Glomerular visceral epithelial cell (primary cell): Measurements from ENCODE around the gene PAMR1.

Source experiments
- DNase-seq: peaks from one replicate; pipeline ENCODE4 v3.0.0-alpha.2; 2016; ENCODE audit errors: extremely low spot score

The PAMR1 gene

GRCh38 chr11:35494957-35495490 is 30.4 kb downstream of the PAMR1 start:
- no peak for DNase-seq

- DNase-seq: peak; percentile 65
Measured at GRCh38 chr11:35491231-35491871, 34.1 kb downstream of the PAMR1 start.

- DNase-seq: no peak
Measured at GRCh38 chr11:35488117-35488516, 37.3 kb downstream of the PAMR1 start.

- peak; percentile 9 for DNase-seq
Measured at GRCh38 chr11:35487532-35488078, 37.8 kb downstream of the PAMR1 start.

- DNase-seq: no peak
Measured at GRCh38 chr11:35486934-35487333, 38.5 kb downstream of the PAMR1 start.

GRCh38 chr11:35486446-35486845 is 39.0 kb downstream of the PAMR1 start:
- DNase-seq: no peak

GRCh38 chr11:35485656-35486322 is 39.6 kb downstream of the PAMR1 start:
- peak; percentile 78 for DNase-seq

- DNase-seq: no peak
Measured at GRCh38 chr11:35484435-35484834, 41.0 kb downstream of the PAMR1 start.

GRCh38 chr11:35483131-35483820 is 42.1 kb downstream of the PAMR1 start:
- DNase-seq: peak; percentile 7

- no peak for DNase-seq
Measured at GRCh38 chr11:35479731-35480130, 45.7 kb downstream of the PAMR1 start.

GRCh38 chr11:35478471-35479091 is 46.8 kb downstream of the PAMR1 start:
- DNase-seq: no peak

- no peak for DNase-seq
Measured at GRCh38 chr11:35477901-35478300, 47.5 kb downstream of the PAMR1 start.

- DNase-seq: no peak
Measured at GRCh38 chr11:35474688-35475087, 50.7 kb downstream of the PAMR1 start.

- DNase-seq: no peak
Measured at GRCh38 chr11:35473795-35474374, 51.5 kb downstream of the PAMR1 start.

GRCh38 chr11:35470616-35471015 is 54.8 kb downstream of the PAMR1 start:
- no peak for DNase-seq

- no peak for DNase-seq
Measured at GRCh38 chr11:35466058-35466457, 59.4 kb downstream of the PAMR1 start.

GRCh38 chr11:35464308-35464707 is 61.1 kb downstream of the PAMR1 start:
- peak; percentile 24 for DNase-seq

- DNase-seq: no peak
Measured at GRCh38 chr11:35463331-35463751, 62.1 kb downstream of the PAMR1 start.

GRCh38 chr11:35461917-35462538 is 63.4 kb downstream of the PAMR1 start:
- no peak for DNase-seq

- DNase-seq: no peak
Measured at GRCh38 chr11:35459489-35459888, 65.9 kb downstream of the PAMR1 start.

GRCh38 chr11:35458846-35459245 is 66.6 kb downstream of the PAMR1 start:
- no peak for DNase-seq
